ENCODE results near the gene TDRD10. TPM values are rescaled to one million over a fixed set of nuclear protein-coding genes. Genes with fewer than 3 reads are reported as not detected.

Gene TDRD10
- total and polyA plus RNA-seq, 2 of the 8 experiments (the other 6 are each of a cell fraction or from before 2014, with no cell fraction given), result 0.15 to 0.27 TPM

DNA sequence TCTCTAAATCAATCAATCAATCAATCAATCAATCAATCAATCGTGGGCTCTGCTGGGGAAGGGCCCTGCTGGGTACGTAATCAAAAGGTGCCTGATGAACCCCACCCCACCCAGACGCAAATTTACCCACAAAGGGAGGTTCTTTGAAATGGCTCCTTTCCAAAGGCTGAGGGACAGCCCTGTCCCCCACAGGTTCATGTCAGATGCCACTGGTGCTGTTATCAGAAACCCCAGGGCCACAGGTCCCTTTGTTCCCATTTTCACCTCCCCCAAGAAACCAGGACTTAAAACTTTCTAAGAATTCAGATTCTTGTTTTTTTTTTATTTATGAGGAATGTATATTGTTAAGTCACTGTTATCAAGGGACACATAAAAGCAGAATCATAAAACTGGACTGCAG, 79.7 kb downstream of the TDRD10 start (continued):
- no peak for TF ChIP-seq RFX5 (IDR thresholded peaks at IDR 0.05; ENCODE audit: borderline replicate concordance, low read depth, low read length)

Data from H1 (cell line).